GM21423 (cell line): Measurements from ENCODE around the gene KEAP1.
"Not testable (repeated sequence)": the region's sequence is repeated elsewhere in the genome, so short reads cannot be mapped to it uniquely, and the experiment has no call there.

Source experiments
- ATAC-seq: cut with Tn5 transposase; IDR thresholded peaks from one replicate; pipeline ENCODE4 v1.9.1; 2021; ENCODE audit warnings: mild to moderate bottlenecking, moderate library complexity; ENCODE audit not compliant: unreplicated experiment

Gene KEAP1

GRCh38 chr19:10500247-10500592, 2.9 kb downstream of the KEAP1 start:
- no peak for ATAC-seq

- ATAC-seq: no peak
Observed at GRCh38 chr19:10499550-10500246, 3.5 kb downstream of the KEAP1 start.

- no peak for ATAC-seq
Observed at GRCh38 chr19:10497371-10497770, 5.8 kb downstream of the KEAP1 start.

GRCh38 chr19:10491472-10492047, 11.6 kb downstream of the KEAP1 start:
- ATAC-seq: no peak

DNA sequence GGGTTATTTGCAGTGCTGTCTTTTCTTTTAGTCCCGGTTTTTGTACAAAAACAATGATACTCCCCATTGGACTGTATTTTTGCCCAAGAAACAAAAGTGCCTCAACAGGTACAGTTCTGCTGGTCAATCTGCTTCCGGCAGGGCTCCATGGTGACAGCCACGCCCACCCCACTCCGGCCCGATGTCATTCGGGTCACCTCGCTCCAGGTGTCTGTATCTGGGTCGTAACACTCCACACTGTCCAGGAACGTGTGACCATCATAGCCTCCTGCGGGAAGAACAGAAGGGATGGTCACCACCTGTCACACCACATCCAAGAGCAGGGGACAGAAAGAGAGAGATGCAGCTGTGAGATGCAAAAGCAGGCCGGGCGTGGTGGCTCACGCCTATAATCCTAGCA, 16.6 kb downstream of the KEAP1 start:
- no peak for ATAC-seq

GRCh38 chr19:10478903-10479384, 24.2 kb downstream of the KEAP1 start:
- ATAC-seq: no peak

DNA sequence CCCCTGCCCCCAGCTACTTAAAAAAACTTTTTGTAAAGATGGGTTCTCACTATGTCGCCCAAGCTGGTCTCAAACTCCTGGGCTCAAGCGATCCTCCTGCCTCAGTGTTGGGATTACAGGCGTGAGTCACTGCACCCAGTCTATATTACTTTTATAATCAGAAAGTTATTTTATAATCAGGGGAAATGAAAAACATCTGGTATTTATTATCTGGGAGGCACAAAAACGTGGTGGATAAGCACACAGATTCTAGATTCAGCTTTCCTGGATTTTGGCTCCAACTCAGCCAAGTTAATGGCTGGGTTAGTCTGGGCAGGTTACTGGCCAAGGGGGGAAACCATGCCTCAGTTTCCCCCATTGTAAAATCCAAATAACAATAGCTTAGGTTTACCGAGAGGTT, 24.7 kb downstream of the KEAP1 start:
- no peak for ATAC-seq

GRCh38 chr19:10474962-10475451, 28.1 kb downstream of the KEAP1 start:
- ATAC-seq: no peak

GRCh38 chr19:10473192-10473591, 30.0 kb downstream of the KEAP1 start:
- ATAC-seq: no peak

DNA sequence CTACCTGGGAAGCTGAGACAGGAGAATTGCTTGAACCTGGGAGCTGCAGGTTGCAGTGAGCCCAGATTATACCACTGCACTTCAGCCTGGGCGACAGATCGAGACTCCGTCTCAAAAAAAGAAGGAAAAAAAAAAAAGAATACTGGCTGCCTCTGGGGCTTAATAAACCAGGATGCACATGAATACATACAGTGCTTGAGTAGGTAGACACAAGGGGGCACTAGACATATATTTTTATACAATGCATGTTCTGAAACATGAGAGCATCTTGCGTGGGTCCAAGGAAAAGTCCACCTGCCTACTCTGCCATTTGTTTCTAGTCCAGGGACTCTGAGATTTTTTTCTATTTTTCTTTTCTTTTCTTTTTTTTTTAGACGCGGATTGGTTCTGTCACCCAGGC, 31.2 kb downstream of the KEAP1 start:
- ATAC-seq: no peak

DNA sequence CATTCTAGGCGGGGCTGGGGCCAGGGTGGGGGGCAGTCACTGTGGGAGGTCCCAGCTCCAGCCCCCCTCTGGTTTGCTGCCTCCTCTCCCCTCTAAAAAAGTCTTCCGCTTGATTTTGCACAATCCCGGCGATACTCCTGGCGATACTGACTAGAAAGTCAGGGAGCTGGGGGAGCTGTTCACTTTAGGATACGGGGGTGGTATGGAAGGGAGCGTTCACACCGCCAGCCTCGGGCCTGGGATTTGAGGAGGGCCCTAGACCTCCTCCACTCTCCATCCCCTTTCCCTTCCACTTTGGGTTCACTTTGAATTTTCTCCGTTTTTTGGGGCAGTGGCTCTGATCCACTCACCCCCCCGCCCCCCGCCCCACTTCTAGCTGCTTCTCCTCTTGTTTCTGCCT, 35.0 kb downstream of the KEAP1 start:
- no peak for ATAC-seq

DNA sequence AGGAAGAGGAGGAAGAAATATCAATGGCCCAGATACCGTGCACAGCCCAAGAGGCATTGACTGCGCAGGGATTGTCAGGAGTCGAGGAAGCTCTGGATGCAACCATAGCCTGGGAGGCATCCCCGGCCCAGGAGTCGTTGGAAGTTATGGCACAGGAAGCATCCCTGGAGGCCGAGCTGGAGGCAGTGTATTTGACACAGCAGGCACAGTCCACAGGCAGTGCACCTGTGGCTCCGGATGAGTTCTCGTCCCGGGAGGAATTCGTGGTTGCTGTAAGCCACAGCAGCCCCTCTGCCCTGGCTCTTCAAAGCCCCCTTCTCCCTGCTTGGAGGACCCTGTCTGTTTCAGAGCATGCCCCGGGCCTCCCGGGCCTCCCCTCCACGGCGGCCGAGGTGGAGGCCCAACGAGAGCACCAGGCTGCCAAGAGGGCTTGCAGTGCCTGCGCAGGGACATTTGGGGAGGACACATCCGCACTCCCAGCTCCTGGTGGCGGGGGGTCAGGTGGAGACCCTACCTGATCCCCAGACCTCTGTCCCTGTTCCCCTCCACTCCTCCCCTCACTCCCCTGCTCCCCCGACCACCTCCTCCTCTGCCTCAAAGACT, 36.0 kb downstream of the KEAP1 start:
- no peak for ATAC-seq

DNA sequence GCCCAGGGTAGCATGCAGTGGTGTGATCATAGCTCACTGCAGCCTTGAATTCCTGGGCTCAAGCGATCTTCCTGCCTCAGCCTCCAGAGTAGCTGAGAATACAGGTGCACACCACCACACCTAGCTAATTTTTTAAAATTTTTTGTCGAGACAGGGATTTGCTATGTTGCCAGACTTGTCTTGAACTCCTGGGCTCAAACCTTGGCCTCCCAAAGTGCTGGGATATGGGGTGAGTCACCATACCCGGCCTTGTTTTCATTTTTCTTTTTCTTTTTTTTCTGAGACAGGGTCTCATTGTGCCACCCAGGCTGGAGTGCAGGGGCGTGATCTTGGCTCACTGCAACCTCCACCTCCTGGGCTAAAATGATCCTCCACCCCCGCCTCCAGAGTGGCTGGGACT, 38.7 kb downstream of the KEAP1 start:
- no peak for ATAC-seq

GRCh38 chr19:10462557-10462956, 40.6 kb downstream of the KEAP1 start:
- no peak for ATAC-seq

- not testable (repeated sequence) for ATAC-seq
Observed at GRCh38 chr19:10462042-10462441, 41.1 kb downstream of the KEAP1 start.

DNA sequence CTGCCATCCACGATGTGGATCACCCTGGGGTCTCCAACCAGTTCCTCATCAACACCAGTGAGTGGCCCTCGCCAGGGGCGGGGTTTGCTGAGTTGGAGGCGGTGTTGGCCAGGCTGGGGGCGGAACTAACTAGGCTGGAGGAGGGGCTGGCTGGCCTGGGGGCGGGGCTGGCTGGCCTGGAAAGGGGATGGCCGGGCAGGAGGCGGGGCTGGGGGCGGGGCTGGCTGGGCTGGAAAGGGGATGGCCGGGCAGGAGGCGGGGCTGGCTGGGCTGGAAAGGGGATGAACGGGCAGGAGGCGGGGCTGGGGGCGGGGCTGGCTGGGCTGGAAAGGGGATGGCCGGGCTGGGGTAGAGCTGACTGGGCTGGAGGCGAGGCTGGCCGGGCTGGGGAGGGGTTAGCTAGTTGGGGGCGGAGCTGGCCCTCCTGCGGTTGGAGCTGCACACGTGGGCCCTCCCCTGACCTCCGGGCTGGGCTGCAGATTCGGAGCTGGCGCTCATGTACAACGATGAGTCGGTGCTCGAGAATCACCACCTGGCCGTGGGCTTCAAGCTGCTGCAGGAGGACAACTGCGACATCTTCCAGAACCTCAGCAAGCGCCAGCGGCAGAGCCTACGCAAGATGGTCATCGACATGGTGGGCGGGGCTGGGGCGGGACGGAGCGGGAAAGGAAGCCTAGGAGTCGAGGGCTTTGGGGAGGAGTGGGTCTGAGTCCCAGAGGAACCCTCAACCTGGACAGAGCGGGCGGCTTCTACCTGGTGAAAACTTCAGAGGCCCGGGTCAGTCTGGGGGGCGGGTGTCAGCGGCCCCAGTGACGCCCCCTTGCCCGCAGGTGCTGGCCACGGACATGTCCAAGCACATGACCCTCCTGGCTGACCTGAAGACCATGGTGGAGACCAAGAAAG, 41.9 kb downstream of the KEAP1 start:
- ATAC-seq: peak; percentile 82

- no peak for ATAC-seq
Observed at GRCh38 chr19:10460714-10461046, 42.5 kb downstream of the KEAP1 start.

DNA sequence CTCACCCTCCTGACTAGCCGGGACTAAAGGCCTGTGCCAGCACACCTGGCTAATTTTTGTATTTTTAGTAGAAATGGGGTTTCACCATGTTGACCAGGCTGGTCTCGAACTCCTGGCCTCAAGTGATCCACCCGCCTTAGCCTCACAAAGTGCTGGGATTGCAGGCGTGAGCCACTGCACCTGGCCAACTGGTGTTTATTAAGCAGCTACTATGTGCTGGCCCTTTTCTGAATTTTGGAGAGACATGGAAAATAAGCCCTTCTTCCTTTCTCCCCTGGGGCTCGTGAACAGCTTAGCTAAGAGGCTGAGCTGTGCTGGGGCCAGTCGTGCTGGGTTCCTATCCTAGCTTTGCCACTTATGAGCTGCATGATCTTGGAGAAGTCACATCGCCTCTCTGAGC, 44.4 kb downstream of the KEAP1 start:
- ATAC-seq: not testable (repeated sequence)

GRCh38 chr19:10454267-10454666, 48.9 kb downstream of the KEAP1 start:
- ATAC-seq: no peak

GRCh38 chr19:10453852-10454251, 49.3 kb downstream of the KEAP1 start:
- ATAC-seq: no peak
